GM10248 (cell line): Measurements from ENCODE around the gene NLGN1.

Experiments used
- CTCF ChIA-PET: fragments of 300-600 bp; sonication (Branson Sonifier 250); formaldehyde crosslinking; extraction: SDS; loops from one replicate; lab custom pipeline; 2021; ENCODE audit warnings: antibody characterized with exemption; lab: Yijun Ruan, JAX
- POLR2A ChIA-PET: fragments of 350-650 bp; sonication (Branson Sonifier 250); formaldehyde crosslinking; extraction: SDS; loops from one replicate; lab custom pipeline; 2020; ENCODE audit warnings: antibody characterized with exemption; lab: Yijun Ruan, JAX
- DNase-seq: peaks from one replicate; pipeline ENCODE4 v3.0.0; 2012; ENCODE audit errors: extremely low spot score
- CTCF ChIP-seq: IDR thresholded peaks from 2 replicates; pipeline ENCODE4 v1.5.1; 2012; ENCODE audit warnings: mild to moderate bottlenecking, low read depth; ENCODE audit errors: extremely low read depth, missing control alignments, control extremely low read depth

The NLGN1 gene

GRCh38 chr3:173846584-173846983 is 449.0 kb downstream of the NLGN1 start:
- no peak for DNase-seq
- ChIA-PET POLR2A (no interaction called here), CTCF (interaction anchor here (1.5 kb wide), 1 partner anchor 10 kb away, joined by 4 read pairs; no protein-coding TSS in a partner anchor)
- no peak for TF ChIP-seq CTCF

- POLR2A ChIA-PET: no interaction called here
- no peak for TF ChIP-seq CTCF
- DNase-seq: no peak
- CTCF ChIA-PET: no interaction called here
Measured at GRCh38 chr3:173849489-173849888, 451.9 kb downstream of the NLGN1 start.

GRCh38 chr3:173857154-173857553 is 459.6 kb downstream of the NLGN1 start:
- no peak for DNase-seq

GRCh38 chr3:173862701-173863100 is 465.2 kb downstream of the NLGN1 start:
- CTCF ChIA-PET: no interaction called here
- TF ChIP-seq CTCF: no peak
- POLR2A ChIA-PET: no interaction called here
- DNase-seq: no peak

More at GRCh38 chr3:173857154-173857553, 459.6 kb downstream of the NLGN1 start:
- CTCF ChIA-PET: interaction anchor here (1.0 kb wide), 1 partner anchor 10 kb away, joined by 4 read pairs; no protein-coding TSS in a partner anchor
- TF ChIP-seq CTCF: no peak
- POLR2A ChIA-PET: no interaction called here

GRCh38 chr3:173863551-173863950 is 466.0 kb downstream of the NLGN1 start:
- ChIA-PET POLR2A (no interaction called here), CTCF (interaction anchor here (1.0 to 1.5 kb wide), 2 partner anchors 14 to 34 kb away, joined by 3 read pairs; no protein-coding TSS in a partner anchor)
- DNase-seq: no peak
- TF ChIP-seq CTCF: no peak

- CTCF ChIA-PET: no interaction called here
- TF ChIP-seq CTCF: no peak
- DNase-seq: no peak
- POLR2A ChIA-PET: no interaction called here
Measured at GRCh38 chr3:173865900-173866498, 468.5 kb downstream of the NLGN1 start.
